ENCODE measurements around the gene PHC1. TPM values are rescaled to one million over a fixed set of nuclear protein-coding genes. Genes with fewer than 3 reads are reported as not detected.
A peak's percentile ranks its signal among the peaks of the same experiment; 100 is the strongest.
"Not testable (repeated sequence)": the region's sequence is repeated elsewhere in the genome, so short reads cannot be mapped to it uniquely, and the experiment has no call there.

PHC1 gene
- total RNA-seq, 1 experiment from 2014 or later: 568 TPM

DNA sequence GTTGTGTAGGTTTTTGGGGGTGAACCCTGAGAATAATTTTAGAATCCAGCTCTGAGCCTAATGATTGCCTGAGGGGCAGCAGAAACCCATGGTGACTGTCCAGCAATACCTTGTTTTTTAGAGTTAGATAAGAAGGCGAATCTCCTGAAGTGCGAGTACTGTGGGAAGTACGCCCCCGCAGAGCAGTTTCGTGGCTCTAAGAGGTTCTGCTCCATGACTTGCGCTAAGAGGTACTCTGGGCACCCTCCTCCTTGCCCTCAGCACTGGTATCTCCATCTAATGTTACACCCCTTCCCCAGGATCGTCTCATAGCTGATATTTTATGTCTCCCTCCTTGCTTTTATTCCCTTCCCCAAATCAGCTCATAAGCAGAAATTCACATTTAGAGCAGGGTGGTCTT, 22.4 kb downstream of the PHC1 start:
- Histone ChIP-seq H3K23me2 (ENCODE audit: insufficient read length, low read depth, low read length, poor library complexity, severe bottlenecking) (no peaks in the 10 kb centered on the region), H2BK12ac (ENCODE audit: insufficient read length, low read depth, low read length) (no peak overlapping the region), H3K56ac (ENCODE audit: insufficient read length, low read depth, low read length) (no peak overlapping the region), H4K91ac (ENCODE audit: insufficient read length, low read depth, low read length) (no peak overlapping the region), H3K9ac (ENCODE audit: extremely low read depth, insufficient read length, low read length) (no peak overlapping the region), H2BK15ac (ENCODE audit: low read depth, low read length) (no peak overlapping the region), H3K18ac (ENCODE audit: insufficient read length, low read depth, low read length) (no peak overlapping the region), H2BK5ac (ENCODE audit: insufficient read length, low read length) (no peak overlapping the region), H3K79me1 (ENCODE audit: insufficient read depth, low read depth, low read length, poor library complexity, severe bottlenecking) (no peaks in the 10 kb centered on the region), H3K4me2 (ENCODE audit: insufficient read depth, insufficient read length, low read length) (no peak overlapping the region), H4K8ac (replicated peaks; ENCODE audit: insufficient read length, low read depth, low read length) (no peak overlapping the region), H3K14ac (ENCODE audit: insufficient read depth, low read length) (no peak overlapping the region), H2AK5ac (ENCODE audit: insufficient read length, low read length) (no peak overlapping the region), H3K23ac (ENCODE audit: insufficient read length, low read depth, low read length) (no peak overlapping the region), H2BK20ac (ENCODE audit: low read depth, low read length, poor library complexity, severe bottlenecking) (no peak overlapping the region), H4K20me1 (ENCODE audit: control insufficient read depth, insufficient read depth, insufficient read length) (no peaks in the 10 kb centered on the region), H3K79me2 (ENCODE audit: insufficient read depth, low read length) (no peaks in the 10 kb centered on the region), H3K9me3 (ENCODE audit: control insufficient read depth, low read depth, low read length) (no peaks in the 10 kb centered on the region), H2AFZ (ENCODE audit: low read length) (no peak overlapping the region), H2BK120ac (ENCODE audit: low read depth, low read length, poor library complexity, severe bottlenecking) (no peak overlapping the region), H3K27me3 (ENCODE audit: insufficient read depth, low read length) (no peaks in the 10 kb centered on the region), H3K4ac (ENCODE audit: low read depth, low read length) (no peak overlapping the region), H3T11ph (ENCODE audit: low read length) (no peak overlapping the region), H3K27ac (ENCODE audit: insufficient read length, low read depth, low read length) (no peak overlapping the region), H3K4me1 (ENCODE audit: insufficient read depth, low read length) (no peaks in the 10 kb centered on the region), H4K5ac (ENCODE audit: insufficient read length, low read depth, low read length) (no peak overlapping the region)
- DNase-seq: no peak
- Mint-ChIP-seq H3K9me3 (no peaks in the 10 kb centered on the region), H3K36me3 (ENCODE audit: insufficient read depth in 1 of 3, low read depth in 3 of 3) (peaks cover 58 to 80% (median 71%) of the 10 kb centered on the region in 3 experiments), H3K4me1 (no peaks in the 10 kb centered on the region), H3K27ac (peak overlapping the region in 2 of 3 experiments; percentile 9 to 38; a peak in 4 of 7 replicates), H3K27me3 (ENCODE audit: low read depth) (peaks cover 1% of the 10 kb centered on the region), H3K4me3 (no peak overlapping the region)
- TF ChIP-seq, protein P1, sequence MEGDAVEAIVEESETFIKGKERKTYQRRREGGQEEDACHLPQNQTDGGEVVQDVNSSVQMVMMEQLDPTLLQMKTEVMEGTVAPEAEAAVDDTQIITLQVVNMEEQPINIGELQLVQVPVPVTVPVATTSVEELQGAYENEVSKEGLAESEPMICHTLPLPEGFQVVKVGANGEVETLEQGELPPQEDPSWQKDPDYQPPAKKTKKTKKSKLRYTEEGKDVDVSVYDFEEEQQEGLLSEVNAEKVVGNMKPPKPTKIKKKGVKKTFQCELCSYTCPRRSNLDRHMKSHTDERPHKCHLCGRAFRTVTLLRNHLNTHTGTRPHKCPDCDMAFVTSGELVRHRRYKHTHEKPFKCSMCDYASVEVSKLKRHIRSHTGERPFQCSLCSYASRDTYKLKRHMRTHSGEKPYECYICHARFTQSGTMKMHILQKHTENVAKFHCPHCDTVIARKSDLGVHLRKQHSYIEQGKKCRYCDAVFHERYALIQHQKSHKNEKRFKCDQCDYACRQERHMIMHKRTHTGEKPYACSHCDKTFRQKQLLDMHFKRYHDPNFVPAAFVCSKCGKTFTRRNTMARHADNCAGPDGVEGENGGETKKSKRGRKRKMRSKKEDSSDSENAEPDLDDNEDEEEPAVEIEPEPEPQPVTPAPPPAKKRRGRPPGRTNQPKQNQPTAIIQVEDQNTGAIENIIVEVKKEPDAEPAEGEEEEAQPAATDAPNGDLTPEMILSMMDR (conservative IDR thresholded peaks at IDR 0.05): no peak
- WGBS (ENCODE audit: extremely low coverage, insufficient read length, low lambda C conversion rate): no CpG with 5 or more reads among the region's 7 CpGs

DNA sequence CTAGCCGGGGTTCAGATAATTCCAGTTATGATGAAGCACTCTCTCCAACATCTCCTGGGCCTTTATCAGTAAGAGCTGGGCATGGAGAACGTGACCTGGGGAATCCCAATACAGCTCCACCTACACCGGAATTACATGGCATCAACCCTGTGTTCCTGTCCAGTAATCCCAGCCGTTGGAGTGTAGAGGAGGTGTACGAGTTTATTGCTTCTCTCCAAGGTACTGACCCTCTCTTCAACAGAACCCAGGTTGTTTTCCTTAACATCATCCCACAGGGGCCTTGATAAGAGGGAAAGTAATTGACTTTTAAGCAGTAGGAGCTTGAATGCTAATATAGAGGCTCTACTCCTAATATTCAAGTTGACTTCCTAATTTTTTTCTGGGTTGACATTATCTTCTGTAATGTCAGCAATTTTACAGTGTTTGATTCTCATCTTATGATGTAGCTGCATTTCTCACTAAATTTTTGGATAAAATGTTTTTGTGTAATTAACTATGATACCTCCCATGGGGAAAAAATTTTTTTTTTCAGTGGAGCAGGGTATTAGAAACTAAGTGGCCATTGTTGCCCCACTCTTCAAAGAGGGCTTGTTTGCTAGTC, 23.6 kb downstream of the PHC1 start:
- not testable (repeated sequence) for H3K4me3 Mint-ChIP-seq; H3K56ac ChIP-seq (ENCODE audit: insufficient read length, low read depth, low read length); H3K9me3 Mint-ChIP-seq; DNase-seq; H3K9ac ChIP-seq (ENCODE audit: extremely low read depth, insufficient read length, low read length); H3K27me3 ChIP-seq (ENCODE audit: insufficient read depth, low read length); H3K18ac ChIP-seq (ENCODE audit: insufficient read length, low read depth, low read length); H3K27ac Mint-ChIP-seq; H3K79me2 ChIP-seq (ENCODE audit: insufficient read depth, low read length); H2BK20ac ChIP-seq (ENCODE audit: low read depth, low read length, poor library complexity, severe bottlenecking); H3K27ac ChIP-seq (ENCODE audit: insufficient read length, low read depth, low read length); H2AK5ac ChIP-seq (ENCODE audit: insufficient read length, low read length); H2BK120ac ChIP-seq (ENCODE audit: low read depth, low read length, poor library complexity, severe bottlenecking); H4K20me1 ChIP-seq (ENCODE audit: control insufficient read depth, insufficient read depth, insufficient read length); H3K79me1 ChIP-seq (ENCODE audit: insufficient read depth, low read depth, low read length, poor library complexity, severe bottlenecking); H3K23ac ChIP-seq (ENCODE audit: insufficient read length, low read depth, low read length); H3K4me2 ChIP-seq (ENCODE audit: insufficient read depth, insufficient read length, low read length); H2BK12ac ChIP-seq (ENCODE audit: insufficient read length, low read depth, low read length); H3K4me1 ChIP-seq (ENCODE audit: insufficient read depth, low read length); H3K4me1 Mint-ChIP-seq; H3K23me2 ChIP-seq (ENCODE audit: insufficient read length, low read depth, low read length, poor library complexity, severe bottlenecking); H2BK15ac ChIP-seq (ENCODE audit: low read depth, low read length); H3K14ac ChIP-seq (ENCODE audit: insufficient read depth, low read length); H2AFZ ChIP-seq (ENCODE audit: low read length); H4K91ac ChIP-seq (ENCODE audit: insufficient read length, low read depth, low read length); H3K4ac ChIP-seq (ENCODE audit: low read depth, low read length); H3K27me3 Mint-ChIP-seq (ENCODE audit: low read depth); H2BK5ac ChIP-seq (ENCODE audit: insufficient read length, low read length); H4K8ac ChIP-seq (replicated peaks; ENCODE audit: insufficient read length, low read depth, low read length); H3K9me3 ChIP-seq (ENCODE audit: control insufficient read depth, low read depth, low read length); H3T11ph ChIP-seq (ENCODE audit: low read length); H4K5ac ChIP-seq (ENCODE audit: insufficient read length, low read depth, low read length)
- no CpG with 5 or more reads among the region's 5 CpGs for WGBS (ENCODE audit: extremely low coverage, insufficient read length, low lambda C conversion rate)
- H3K36me3 Mint-ChIP-seq (ENCODE audit: insufficient read depth in 1 of 3, low read depth in 3 of 3): peaks cover 55 to 82% (median 73%) of the 10 kb centered on the region in 3 experiments

Measured in H9 (cell line).